GM19023 (cell line): ENCODE results near the gene MGAT4A.

Source experiments
- ATAC-seq: cut with Tn5 transposase; IDR thresholded peaks from one replicate; pipeline ENCODE4 v1.9.1; 2021; ENCODE audit warnings: mild to moderate bottlenecking, moderate library complexity; ENCODE audit not compliant: unreplicated experiment

MGAT4A gene

GRCh38 chr2:98704499-98705332 is 26.2 kb downstream of the MGAT4A start:
- ATAC-seq = no peak

DNA sequence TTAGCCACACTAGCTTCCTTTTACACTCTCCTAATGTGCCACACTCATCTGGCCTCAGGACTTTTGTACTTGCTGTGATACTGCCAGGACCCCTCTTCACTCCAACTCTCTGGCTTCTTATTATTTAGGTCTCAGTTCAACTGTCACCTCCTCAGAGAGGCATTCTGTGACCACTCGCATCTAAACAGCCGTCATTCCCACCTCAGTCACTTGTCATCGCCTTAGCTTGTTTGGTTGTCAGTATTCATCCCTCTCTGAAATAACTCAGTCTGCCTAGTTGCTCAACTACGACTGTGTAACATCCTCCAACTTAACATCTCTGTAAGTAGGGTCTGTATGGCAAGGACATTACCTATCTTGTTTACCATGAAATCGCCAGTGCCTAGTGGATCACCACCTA is 27.2 kb downstream of the MGAT4A start:
- ATAC-seq = no peak

- no peak for ATAC-seq
Observed at GRCh38 chr2:98702858-98703620, 27.9 kb downstream of the MGAT4A start.

- no peak for ATAC-seq
Observed at GRCh38 chr2:98702127-98702802, 28.7 kb downstream of the MGAT4A start.

DNA sequence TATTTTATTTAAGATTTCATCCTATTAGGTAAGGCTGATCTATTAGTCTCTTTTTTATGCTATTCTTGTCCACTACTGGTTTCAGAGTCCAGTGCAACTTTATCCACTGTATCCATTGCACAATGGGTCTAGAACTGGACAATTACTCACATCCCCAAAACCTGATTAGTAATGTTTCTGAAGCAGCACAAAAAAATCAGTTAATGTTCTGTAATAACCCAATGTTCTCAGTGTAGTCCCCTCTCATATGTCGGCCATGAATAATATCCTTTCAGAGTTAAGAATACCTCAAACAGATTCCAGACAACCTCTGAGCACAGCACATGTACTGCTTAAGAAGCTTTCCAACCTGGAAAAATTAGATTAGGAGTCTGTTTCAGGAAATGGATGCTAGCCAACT is 29.7 kb downstream of the MGAT4A start:
- no peak for ATAC-seq

GRCh38 chr2:98698896-98699295 is 32.0 kb downstream of the MGAT4A start:
- no peak for ATAC-seq

GRCh38 chr2:98697651-98698337 is 33.1 kb downstream of the MGAT4A start:
- no peak for ATAC-seq

DNA sequence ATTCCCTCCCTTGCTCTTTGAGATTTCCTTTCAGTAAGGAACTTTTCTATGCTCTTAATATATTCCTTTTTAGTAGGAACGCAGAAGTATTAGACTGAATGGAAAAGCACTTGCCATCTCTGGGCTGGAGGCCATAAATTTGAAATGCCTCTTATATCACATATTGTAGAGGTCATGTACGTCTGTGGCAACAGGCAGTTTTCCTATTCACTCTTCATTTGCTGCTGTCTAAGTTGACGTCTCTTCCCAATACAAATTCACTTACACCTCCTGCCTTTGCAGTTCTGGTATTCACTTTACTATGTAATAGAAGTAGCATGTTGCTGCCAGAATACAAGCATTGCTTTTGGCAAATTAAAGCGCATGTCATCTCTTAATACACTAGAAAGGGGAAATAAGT is 34.7 kb downstream of the MGAT4A start:
- no peak for ATAC-seq

DNA sequence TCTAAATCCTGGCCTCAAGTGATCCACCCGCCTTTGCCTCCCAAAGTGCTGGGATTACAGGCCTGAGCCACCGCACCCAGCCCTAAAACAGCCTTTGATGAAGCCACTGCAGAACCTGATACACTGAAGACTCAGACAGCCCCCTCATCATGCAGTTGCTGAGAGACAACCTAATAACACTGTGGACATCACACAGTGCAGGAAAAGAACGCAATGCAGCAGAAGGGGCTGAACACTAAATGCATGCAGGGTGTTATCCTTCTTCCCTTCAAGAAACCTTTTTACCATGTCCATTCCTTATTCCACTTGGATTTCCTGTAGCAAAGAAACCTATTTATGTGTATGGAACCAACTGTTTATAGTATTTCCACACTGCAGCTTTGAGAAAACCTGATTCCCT is 35.7 kb downstream of the MGAT4A start:
- no peak for ATAC-seq

- ATAC-seq = no peak
Observed at GRCh38 chr2:98693477-98693876, 37.5 kb downstream of the MGAT4A start.

- no peak for ATAC-seq
Observed at GRCh38 chr2:98692090-98693054, 38.6 kb downstream of the MGAT4A start.

DNA sequence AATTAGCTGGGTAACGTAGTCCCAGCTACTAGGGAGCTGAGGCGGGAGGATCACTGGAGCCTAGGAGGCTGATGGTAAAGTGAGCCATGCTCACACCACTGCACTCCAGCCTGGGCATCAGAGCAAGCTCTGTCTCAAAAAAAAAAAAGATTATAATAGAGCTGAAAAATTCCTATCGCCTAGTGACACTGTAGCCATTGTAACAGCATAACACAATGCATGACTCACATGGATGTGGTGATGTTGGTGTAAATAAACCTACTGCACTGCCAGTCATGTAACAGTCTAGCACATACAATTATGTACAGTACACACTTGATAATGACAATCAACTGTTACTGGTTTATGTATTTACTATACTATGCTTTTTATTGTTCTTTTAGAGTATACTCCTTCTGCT is 39.6 kb downstream of the MGAT4A start:
- no peak for ATAC-seq

- no peak for ATAC-seq
Observed at GRCh38 chr2:98685930-98686887, 44.7 kb downstream of the MGAT4A start.

GRCh38 chr2:98683728-98684127 is 47.2 kb downstream of the MGAT4A start:
- ATAC-seq = no peak

DNA sequence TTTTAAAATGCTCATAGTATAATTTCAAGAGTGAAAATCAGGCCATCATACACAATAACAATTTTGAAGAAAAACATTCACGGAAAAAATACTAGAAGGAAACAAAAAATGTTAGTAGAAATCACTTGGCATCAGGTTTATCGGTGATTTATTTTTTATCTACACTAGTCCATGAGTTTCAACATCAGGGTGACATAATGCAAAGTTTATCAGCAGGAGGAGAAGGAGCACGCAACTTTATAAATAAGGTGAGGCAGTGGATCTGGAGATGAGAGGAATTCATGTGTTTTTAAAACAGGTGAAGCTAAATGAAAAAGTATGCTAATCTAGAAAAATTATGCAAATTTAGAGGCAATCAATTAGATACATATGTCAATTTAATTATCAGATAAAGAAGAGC is 54.2 kb downstream of the MGAT4A start:
- ATAC-seq = no peak

DNA sequence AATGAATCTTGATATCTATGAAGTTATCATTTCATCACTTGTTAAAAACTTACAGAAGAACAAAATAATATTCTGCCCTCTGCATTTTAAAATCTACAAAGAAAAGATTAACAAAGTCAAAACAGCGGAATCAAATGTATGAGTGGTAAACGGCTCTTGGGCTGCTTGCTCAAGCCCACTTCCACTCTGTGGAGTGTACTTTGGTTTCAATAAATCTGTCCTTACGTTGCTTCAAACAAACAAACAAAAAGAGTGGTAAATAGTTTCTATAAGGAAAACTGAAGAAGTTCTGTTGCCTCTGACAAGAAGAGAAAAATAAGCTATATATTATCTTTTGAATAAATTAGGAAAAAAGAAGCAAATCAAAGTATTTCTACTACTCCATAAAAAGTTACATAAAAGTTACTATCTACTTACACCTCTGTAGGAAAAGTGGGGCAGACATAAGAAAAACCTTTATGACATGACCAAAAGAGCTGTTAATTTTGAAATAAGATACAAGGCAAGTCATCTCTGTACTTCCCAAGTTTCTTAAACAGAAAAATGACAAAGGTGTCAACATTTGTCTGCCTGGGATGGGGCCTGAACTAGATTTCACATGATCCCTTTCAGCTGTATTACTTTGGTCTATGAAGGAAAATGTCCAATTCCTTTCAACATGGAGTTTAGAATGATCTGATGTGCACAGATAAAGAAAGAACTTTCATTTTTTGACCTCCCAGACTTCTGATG is 56.5 kb downstream of the MGAT4A start:
- ATAC-seq = no peak

- ATAC-seq = no peak
Observed at GRCh38 chr2:98669675-98670074, 61.3 kb downstream of the MGAT4A start.

GRCh38 chr2:98665677-98666076 is 65.3 kb downstream of the MGAT4A start:
- no peak for ATAC-seq
